ENCODE data around the gene GRID1.

GRID1 gene

DNA sequence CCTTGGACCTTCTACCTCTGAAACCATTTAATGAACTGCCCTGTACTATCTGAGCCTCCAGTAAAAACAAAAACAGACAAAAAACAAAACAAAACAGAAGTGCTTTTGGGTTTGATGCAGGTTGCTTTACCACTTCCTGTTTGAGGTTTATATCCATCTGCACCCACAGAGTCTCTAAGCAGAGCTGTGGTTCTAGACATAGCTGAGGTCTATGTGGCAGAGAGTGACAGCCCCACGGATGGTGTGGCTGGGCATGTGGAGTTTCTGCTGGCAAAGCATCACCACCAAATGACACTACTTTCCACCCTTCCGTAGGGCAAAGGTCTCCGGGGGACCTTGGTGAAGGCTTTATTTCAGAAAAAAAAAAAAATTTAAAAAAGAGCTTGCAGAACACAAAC lies 754.2 kb downstream of the GRID1 start:
- H3K4me3 Mint-ChIP-seq, result no peak overlapping the region
- no peak overlapping the region for H3K27ac Mint-ChIP-seq
- H3K27me3 Mint-ChIP-seq, result peaks cover 2% of the 10 kb centered on the region
- no peaks in the 10 kb centered on the region for H3K36me3 Mint-ChIP-seq
- no peaks in the 10 kb centered on the region for H3K9me3 Mint-ChIP-seq
- peaks cover 15% of the 10 kb centered on the region for H3K4me1 Mint-ChIP-seq
- peak; percentile 82 for ATAC-seq

DNA sequence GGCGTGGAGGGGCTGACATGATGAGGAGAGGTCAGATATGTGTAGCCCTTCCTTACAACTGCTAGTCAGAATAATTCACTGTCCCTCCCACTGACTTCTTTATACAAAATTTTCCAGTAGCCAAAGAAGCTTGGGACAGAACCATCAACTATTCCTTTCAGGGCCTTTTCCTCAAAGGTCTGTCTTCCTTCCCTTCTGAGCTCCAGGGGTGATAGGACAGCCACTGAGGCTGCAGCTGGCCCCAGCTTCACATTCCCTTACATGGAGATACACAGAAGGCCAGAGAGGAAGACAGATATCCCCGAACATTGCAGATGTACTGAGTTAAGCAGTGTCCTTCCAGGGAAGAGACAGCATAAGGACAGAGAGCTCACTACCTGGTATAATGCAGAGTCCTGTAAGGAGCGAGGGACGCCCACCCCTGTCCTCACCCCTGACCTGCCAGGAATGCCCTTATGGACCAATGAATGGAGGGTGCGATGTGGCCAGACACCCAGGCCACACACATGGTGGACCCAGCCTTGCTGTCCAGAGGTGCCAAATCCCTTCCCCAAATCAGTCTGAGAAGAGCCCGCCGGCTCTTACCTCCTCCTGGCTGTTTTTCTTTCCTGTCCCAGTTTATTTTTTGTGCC lies 754.7 kb downstream of the GRID1 start:
- Mint-ChIP-seq H3K27ac (no peak overlapping the region), H3K4me3 (no peak overlapping the region), H3K36me3 (no peaks in the 10 kb centered on the region), H3K27me3 (no peaks in the 10 kb centered on the region), H3K9me3 (no peaks in the 10 kb centered on the region), H3K4me1 (peaks cover 15% of the 10 kb centered on the region)
- ATAC-seq, result peak; percentile 13

DNA sequence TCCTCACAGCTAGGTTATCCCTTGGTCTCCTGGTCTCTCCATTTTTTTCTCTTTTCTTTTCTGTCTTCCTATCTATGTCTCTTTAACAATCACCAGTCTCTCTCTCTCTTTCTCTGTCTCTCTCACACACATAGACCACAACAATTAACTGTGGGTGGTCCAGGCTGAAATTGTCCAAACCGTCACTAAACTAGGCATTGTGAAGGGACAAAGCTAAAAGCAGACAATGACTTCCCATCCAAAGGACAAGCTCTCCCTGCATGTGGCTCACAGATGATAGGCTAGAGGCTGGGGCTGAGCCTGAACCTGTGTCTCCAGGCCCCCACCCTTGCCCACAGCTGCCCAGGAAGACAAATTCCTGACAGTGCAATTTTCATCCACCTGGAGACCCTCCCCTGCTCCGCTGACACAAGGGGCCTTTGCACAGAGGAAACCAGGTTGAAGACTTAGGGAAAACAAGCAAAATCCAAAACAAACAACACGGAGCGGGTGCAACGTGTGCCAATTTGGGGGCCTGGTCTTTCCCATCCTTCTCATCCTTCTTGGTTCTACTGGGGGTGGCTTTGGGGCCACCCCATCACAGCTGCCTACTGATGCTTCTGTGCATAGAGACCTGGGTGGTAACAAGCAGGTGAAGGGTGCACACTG lies 755.4 kb downstream of the GRID1 start:
- Mint-ChIP-seq H3K4me1 (peaks cover 15% of the 10 kb centered on the region), H3K27me3 (no peaks in the 10 kb centered on the region), H3K36me3 (no peaks in the 10 kb centered on the region), H3K9me3 (no peaks in the 10 kb centered on the region), H3K4me3 (no peak overlapping the region), H3K27ac (no peak overlapping the region)
- ATAC-seq, result no peak

DNA sequence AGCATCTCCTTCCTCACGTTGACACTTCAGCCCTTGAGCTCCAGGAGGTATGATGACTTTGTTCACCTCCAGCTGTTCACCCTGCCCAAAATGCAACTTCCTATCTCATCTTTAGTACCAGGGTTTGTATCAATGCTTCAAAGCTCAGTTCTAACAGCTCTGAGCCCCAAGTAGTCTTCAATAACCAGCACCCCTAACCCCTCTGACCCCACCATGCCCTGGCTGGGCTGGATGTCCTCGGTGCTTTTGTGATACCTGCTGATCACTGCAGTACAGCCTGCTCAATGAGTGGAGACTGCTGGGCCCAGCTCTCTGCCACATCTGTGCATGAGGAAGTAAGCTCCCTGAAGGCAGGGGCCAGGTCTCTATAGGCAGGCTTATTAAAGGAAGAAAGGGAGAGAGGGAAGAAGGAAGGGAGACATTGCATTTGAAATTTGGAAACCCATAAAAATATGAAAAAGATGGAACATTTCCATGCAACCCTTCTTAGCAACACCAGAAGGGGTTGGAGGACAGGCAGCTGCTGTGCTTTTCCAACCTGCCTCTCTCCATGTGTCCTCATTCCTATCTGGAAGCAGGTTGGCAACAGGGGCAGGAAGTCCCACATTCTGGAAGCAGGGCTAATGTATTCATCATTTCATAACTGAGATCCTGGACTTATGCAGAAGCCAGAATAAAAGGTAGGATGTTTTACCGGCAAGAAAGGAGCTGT lies 756.1 kb downstream of the GRID1 start:
- H3K36me3 Mint-ChIP-seq, result no peaks in the 10 kb centered on the region
- peaks cover 15% of the 10 kb centered on the region for H3K4me1 Mint-ChIP-seq
- no peak for ATAC-seq
- H3K4me3 Mint-ChIP-seq, result no peak overlapping the region
- H3K27me3 Mint-ChIP-seq, result no peaks in the 10 kb centered on the region
- H3K9me3 Mint-ChIP-seq, result no peaks in the 10 kb centered on the region
- H3K27ac Mint-ChIP-seq, result no peak overlapping the region

DNA sequence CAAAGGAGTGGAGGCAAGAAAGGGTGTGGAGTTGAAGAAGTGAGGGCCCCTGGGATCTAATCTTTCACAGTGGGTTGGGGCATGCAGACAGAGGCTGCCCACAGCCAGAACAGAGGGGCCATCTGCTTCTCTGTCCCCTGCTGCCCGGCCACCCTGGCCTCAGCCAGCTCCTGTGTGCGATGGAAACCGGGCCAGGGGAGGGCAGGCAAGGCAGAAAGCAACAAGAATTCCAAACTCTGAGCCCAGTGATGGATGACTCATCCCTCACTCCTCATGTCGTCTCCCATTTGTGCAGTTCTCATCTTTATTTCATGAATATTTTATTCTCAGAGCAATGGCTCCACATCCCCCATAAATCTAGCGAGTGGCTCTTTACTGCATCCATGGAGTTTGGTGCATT lies 757.1 kb downstream of the GRID1 start:
- Mint-ChIP-seq H3K27me3 (no peaks in the 10 kb centered on the region), H3K9me3 (no peaks in the 10 kb centered on the region), H3K36me3 (no peaks in the 10 kb centered on the region), H3K4me3 (no peak overlapping the region), H3K27ac (no peak overlapping the region), H3K4me1 (peaks cover 15% of the 10 kb centered on the region)
- ATAC-seq, result no peak

DNA sequence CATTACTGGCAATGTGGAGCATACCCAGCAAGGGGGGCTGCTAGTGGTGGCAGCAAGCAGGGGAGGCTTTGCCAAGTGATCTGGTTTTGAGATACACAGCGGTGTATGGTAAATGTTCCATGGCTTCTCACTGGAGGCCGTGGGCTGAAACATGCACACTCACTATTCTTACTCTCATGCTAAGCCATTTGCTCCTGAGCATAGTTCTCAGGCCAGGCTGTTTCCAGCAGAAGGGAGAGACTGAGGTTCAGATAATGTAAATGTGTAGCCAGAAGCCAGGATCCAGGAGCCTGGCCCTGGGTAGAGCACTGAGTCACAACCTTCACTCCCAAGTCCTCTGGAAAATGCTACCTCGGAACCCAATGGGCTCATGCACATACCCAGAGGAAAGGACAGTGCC lies 757.9 kb downstream of the GRID1 start:
- Mint-ChIP-seq H3K4me3 (no peak overlapping the region), H3K27ac (no peak overlapping the region), H3K27me3 (no peaks in the 10 kb centered on the region), H3K36me3 (no peaks in the 10 kb centered on the region), H3K4me1 (peaks cover 15% of the 10 kb centered on the region), H3K9me3 (no peaks in the 10 kb centered on the region)
- ATAC-seq, result no peak

DNA sequence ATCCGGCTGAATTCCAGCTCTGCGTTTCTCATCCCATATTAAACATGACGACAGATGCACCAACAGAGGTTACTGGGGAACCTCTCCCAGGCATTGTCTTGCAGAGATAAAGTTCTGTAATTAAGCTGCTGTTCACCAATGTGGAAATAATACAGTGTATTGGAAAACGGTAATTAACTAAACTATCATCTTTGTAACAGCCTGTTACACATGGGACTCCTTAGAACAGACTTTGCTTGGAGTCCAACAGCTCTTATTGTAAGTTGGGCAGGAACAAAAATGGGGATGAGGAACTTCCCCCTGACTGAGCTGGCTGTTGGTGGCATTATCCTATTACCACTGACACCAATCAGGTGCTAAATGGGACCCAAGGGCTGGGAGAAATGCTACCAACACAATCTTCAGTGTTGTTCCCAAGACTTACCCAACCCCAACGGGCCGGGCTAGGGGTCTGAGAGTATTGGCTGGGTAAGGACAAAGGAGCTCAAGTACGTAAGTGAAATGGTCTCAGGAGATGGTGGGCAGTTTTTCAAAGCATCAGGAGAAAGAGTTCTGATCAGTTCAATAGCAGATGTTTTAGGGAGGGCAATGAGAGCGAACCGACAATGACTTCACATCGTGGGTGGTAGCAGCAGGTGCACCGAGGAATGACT lies 759.4 kb downstream of the GRID1 start:
- Mint-ChIP-seq H3K27ac (no peak overlapping the region), H3K36me3 (no peaks in the 10 kb centered on the region), H3K4me3 (no peak overlapping the region), H3K9me3 (no peaks in the 10 kb centered on the region), H3K4me1 (peaks cover 5% of the 10 kb centered on the region), H3K27me3 (no peaks in the 10 kb centered on the region)
- no peak for ATAC-seq

DNA sequence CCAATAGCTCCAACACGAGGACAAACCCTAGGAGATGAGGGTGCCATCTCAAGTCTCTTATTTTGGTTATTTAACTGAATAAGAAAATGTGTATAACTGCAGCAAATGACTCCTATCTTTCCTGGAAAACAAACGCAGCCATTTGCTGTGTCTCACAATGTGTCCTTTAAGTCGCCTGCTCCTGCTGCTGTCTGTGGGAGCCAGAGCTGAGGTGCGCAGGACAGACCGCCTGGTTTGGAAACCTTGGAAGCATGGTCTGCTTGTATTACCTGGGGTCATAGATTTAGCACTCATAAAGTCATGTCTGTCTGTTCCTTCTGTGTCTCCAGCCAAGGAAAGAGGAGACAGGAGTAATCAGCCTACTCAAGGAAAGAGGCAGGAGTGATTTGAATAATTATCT lies 760.2 kb downstream of the GRID1 start:
- ATAC-seq, result no peak
- no peak overlapping the region for H3K4me3 Mint-ChIP-seq
- H3K9me3 Mint-ChIP-seq, result no peaks in the 10 kb centered on the region
- H3K27me3 Mint-ChIP-seq, result no peaks in the 10 kb centered on the region
- H3K27ac Mint-ChIP-seq, result no peak overlapping the region
- no peaks in the 10 kb centered on the region for H3K36me3 Mint-ChIP-seq
- H3K4me1 Mint-ChIP-seq, result no peaks in the 10 kb centered on the region

DNA sequence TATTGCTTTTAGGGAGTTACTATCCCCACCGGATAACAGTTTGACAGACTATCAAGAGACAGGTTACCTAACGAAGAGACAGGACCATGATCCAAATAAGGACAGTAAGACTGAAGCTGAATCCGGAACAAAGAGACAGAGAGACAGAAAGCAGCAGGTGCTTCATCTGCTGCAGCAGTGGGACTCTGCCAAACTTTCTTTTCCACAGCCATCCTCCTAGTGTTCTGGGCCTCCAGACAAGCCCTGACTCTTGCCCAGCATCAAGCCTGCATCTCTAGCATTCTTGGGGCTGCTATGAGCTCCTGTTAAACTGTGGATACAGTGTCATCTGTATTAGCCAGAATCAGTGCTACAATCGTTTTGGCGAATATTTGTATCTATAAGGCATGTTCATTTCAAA lies 761.7 kb downstream of the GRID1 start:
- Mint-ChIP-seq H3K27me3 (no peaks in the 10 kb centered on the region), H3K36me3 (no peaks in the 10 kb centered on the region), H3K9me3 (no peaks in the 10 kb centered on the region), H3K27ac (no peak overlapping the region), H3K4me3 (no peak overlapping the region), H3K4me1 (no peaks in the 10 kb centered on the region)
- no peak for ATAC-seq

DNA sequence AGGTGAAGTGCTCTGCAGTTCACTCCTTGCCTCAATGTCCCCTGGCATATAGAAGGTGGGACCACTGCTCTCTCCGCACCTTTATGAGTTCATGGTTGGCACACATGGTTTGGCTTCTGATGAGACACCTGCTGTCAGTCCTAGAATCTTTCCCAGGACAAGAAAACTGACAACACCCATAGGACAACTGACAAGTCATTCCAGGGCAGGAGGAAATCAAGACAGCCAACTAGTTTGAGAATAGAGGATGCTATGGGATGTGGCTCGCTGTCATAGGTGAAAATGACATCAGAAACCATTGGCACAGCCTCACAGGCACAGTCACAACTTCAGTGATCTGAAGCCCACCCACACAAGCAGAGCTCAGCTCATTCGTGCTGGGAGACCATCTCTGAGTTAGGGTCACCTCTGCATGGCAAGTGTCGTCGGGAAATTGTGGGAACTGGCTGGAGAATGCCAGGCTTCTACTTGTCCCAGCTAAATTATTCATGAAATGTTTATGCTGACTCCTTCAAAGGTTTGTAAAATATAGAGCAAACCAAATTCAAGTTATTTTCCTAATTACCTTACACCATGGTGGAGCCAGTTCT lies 762.4 kb downstream of the GRID1 start:
- no peaks in the 10 kb centered on the region for H3K36me3 Mint-ChIP-seq
- no peak overlapping the region for H3K4me3 Mint-ChIP-seq
- H3K9me3 Mint-ChIP-seq, result no peaks in the 10 kb centered on the region
- H3K27ac Mint-ChIP-seq, result no peak overlapping the region
- H3K4me1 Mint-ChIP-seq, result no peaks in the 10 kb centered on the region
- H3K27me3 Mint-ChIP-seq, result no peaks in the 10 kb centered on the region
- no peak for ATAC-seq

DNA sequence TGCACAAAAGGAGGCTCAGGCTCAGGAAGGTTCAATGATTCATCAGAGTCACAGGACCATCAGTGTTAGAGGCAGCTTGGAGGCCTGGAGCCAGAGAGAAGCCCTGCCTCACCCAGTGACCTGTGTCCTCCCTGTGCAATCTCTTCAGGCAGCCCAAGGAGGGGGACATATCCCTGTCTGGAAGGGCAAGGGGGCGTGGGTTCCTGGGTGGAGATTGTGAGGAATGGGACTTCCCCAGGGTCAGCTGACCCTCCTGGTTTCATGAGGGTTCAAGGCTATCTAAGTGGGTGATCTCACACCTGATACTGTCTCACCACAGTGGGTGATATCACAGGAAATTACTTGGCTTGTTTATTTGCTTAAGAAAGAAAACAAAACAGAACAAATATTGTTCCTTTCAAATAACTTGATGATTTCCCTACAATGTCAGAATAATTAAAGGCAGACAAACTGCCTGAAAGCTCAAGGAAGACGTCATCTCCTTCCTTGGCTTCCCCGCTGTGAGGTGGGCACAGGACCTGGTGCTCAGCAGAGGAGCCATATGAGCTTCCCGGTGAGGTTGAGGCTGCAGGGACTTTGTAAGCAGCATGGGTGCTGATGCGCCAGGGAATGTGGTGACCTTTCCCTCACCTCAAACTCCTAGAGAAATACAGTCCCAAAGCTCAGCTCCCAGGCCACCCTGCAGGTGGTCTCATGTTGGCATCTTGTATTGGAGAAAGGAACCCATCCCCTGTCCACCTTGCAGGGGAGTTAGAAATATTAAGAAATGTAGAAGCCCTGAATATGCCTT lies 763.2 kb downstream of the GRID1 start:
- no peak for ATAC-seq

DNA sequence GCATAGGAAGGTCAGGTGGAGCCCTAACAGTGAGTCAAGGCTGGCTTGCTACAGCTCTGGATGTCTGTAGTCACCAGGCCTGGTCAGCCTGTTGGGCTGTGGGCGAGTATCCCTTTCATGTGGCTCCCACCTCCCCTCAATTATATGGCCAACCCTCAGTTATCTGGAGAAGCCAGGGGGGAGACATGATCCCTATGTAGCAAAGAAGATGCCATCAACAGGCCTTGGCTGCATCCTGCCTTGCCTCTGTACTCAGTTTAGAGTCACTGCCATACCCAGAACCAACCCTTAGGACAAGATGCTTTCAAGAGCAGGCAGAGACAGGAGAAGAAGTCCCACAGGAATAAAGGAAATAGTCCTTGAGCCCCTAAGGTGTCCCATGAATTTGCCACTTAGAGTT lies 763.9 kb downstream of the GRID1 start:
- no peaks in the 10 kb centered on the region for H3K27me3 Mint-ChIP-seq
- ATAC-seq, result no peak
- no peak overlapping the region for H3K27ac Mint-ChIP-seq
- H3K4me1 Mint-ChIP-seq, result no peaks in the 10 kb centered on the region
- H3K9me3 Mint-ChIP-seq, result no peaks in the 10 kb centered on the region
- H3K36me3 Mint-ChIP-seq, result no peaks in the 10 kb centered on the region
- H3K4me3 Mint-ChIP-seq, result no peak overlapping the region

More for the DNA sequence above, 763.2 kb downstream of the GRID1 start:
- Mint-ChIP-seq H3K4me1 (no peaks in the 10 kb centered on the region), H3K36me3 (no peaks in the 10 kb centered on the region), H3K4me3 (no peak overlapping the region), H3K9me3 (no peaks in the 10 kb centered on the region), H3K27me3 (no peaks in the 10 kb centered on the region), H3K27ac (no peak overlapping the region)

DNA sequence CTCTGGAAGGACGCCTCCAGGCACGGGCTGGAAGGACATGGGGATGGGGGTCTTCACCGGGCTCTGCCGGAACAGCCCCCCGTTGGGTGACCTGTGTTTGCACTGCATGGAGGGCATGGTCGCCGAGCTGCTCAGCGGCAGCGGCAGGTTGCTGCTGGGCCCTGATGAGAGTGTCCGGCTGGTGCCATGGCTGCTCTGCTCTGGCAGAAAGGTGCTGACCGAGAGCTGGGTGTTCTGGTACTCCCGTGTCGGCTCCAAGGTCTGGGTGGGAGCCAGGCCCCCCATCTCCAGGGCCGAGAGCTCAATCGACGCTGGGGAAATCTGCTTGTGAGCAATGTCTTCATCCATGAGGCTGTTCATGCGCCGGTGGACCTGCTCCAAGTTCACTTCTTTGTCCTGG lies 764.3 kb downstream of the GRID1 start:
- no peaks in the 10 kb centered on the region for H3K9me3 Mint-ChIP-seq
- no peak for ATAC-seq
- no peak overlapping the region for H3K27ac Mint-ChIP-seq
- no peaks in the 10 kb centered on the region for H3K27me3 Mint-ChIP-seq
- H3K4me1 Mint-ChIP-seq, result no peaks in the 10 kb centered on the region
- no peaks in the 10 kb centered on the region for H3K36me3 Mint-ChIP-seq
- H3K4me3 Mint-ChIP-seq, result no peak overlapping the region

DNA sequence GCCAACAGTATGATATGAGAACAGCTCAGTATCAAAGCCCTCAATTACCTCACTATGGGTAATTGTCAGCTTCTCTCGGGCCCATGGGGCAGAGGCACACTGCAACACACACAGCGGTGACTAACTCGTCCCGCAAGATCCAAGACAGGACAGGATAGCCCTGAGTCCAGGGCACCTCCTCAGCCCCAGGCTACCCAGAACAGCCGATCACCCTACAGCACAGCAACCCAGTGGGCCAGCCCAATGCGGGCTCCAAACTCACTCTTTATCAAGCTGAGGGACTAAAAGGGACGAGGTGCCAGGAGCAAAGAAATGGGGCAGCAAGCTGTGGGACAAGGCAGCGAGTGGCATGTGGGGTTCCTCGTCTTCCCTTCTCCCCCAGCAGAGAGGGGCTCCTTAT lies 765.1 kb downstream of the GRID1 start:
- Mint-ChIP-seq H3K27ac (no peak overlapping the region), H3K4me3 (no peak overlapping the region), H3K4me1 (no peaks in the 10 kb centered on the region), H3K27me3 (no peaks in the 10 kb centered on the region), H3K36me3 (no peaks in the 10 kb centered on the region), H3K9me3 (no peaks in the 10 kb centered on the region)
- no peak for ATAC-seq

DNA sequence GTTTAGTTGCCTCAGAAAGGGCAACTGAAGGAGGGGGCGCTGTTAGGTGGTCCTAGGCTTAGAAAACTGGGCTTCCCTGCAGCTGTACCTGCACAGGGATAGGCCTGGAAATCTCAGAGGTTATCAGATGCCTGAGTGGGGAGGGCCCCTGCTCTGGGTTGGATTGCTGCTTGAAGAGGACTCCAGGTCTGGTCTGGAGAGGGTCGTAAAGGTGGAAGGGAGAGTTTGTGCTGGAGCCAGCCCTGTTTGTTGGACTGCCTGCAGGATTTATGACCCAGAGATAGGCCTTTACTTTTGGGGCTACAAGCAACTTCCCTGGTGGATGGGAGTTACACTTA lies 765.9 kb downstream of the GRID1 start:
- Mint-ChIP-seq H3K4me1 (no peaks in the 10 kb centered on the region), H3K36me3 (no peaks in the 10 kb centered on the region), H3K27ac (no peak overlapping the region), H3K27me3 (no peaks in the 10 kb centered on the region), H3K4me3 (no peak overlapping the region), H3K9me3 (no peaks in the 10 kb centered on the region)
- ATAC-seq, result no peak
